Measurements from ENCODE around the gene AOAH.

The AOAH gene

DNA sequence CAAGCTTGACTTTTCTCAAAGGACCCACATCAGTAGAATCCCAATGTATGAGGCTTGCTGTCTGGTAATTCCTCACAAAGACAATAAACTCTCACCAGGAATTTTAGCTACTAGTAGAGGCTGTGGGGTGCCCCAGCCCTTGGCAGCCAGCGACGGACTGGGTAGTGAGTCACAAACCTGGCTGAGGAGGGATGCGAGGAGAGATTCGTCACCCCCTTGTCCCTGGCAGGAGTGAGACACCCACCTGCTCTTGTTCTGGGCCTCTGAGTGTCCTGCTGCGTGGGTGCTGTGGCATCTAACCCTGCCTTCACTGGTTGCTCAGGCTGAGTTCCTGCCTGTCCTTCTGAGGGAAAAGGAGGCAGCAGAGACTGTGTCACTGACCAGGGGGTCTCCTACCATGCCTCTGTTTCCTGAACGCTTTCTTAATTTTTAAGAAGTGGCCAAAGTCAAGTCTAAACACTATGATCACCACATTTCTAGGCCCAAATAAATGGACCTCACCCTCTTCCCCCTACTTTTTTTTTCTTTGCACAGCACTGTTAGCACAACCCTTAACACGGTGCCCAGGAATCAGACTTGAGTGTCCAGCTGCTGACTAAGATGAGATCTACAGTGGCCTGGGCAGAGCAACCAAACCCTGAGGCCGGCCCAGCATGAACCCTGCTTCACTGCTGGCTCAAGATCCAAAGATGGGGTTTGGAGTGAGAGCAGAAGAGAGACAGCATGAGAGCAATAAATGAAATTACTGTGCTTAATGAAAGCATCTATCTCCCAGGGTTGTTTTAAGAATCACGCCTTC, 188.2 kb downstream of the AOAH start:
- H3K4me3 ChIP-seq (ENCODE audit: low read depth, low read length): no peak overlapping the region
- DNase-seq (ENCODE audit: low read depth): no peak

GRCh38 chr7:36533717-36534116, 190.6 kb downstream of the AOAH start:
- no peak overlapping the region for H3K4me3 ChIP-seq (ENCODE audit: low read depth, low read length)
- DNase-seq (ENCODE audit: low read depth): no peak

GRCh38 chr7:36532981-36533499, 191.3 kb downstream of the AOAH start:
- DNase-seq (ENCODE audit: low read depth): no peak
- no peak overlapping the region for H3K4me3 ChIP-seq (ENCODE audit: low read depth, low read length)

GRCh38 chr7:36531951-36532350, 192.3 kb downstream of the AOAH start:
- H3K4me3 ChIP-seq (ENCODE audit: low read depth, low read length): no peak overlapping the region
- no peak for DNase-seq (ENCODE audit: low read depth)

DNA sequence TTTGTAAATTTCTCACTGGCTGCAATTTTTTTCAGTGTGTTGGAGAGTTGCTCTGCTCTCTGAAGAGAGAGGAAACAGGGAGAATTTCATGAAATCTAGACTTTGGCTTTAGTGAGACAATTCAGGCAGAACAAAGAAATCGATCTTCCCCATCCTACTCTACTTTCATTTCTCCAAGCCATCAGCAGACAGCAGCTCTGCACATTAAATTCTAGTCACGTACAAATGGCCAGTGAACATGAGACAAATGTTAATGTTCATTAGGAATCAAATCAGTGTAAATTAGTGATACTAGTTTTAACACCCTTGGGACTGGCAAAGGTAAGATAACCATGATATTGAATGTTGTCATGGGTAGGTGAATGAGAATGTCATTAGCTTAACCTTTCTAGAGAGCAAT, 193.8 kb downstream of the AOAH start:
- no peak overlapping the region for H3K4me3 ChIP-seq (ENCODE audit: low read depth, low read length)
- no peak for DNase-seq (ENCODE audit: low read depth)

DNA sequence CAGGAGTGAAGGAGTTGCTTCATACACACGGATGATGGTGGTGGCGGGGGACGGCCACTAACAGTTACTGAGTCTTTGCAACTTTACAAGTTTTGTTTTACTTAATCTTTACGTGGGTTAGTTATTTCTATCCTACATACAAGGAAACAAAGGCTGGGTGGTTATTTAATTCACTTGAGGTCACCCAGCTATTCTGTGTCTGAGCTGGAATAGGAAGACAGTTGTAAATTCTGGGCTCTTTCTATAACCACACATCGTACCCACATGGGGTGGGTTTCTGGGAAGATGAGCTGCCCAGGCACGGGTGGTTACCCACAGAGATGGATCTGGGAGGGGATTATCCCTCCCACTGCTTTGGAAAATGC, 196.8 kb downstream of the AOAH start:
- no peak overlapping the region for H3K4me3 ChIP-seq (ENCODE audit: low read depth, low read length)
- no peak for DNase-seq (ENCODE audit: low read depth)

GRCh38 chr7:36526863-36527548, 197.3 kb downstream of the AOAH start:
- DNase-seq (ENCODE audit: low read depth): peak; percentile 27
- H3K4me3 ChIP-seq (ENCODE audit: low read depth, low read length): no peak overlapping the region

- no peak for DNase-seq (ENCODE audit: low read depth)
- H3K4me3 ChIP-seq (ENCODE audit: low read depth, low read length): no peak overlapping the region
Observed at GRCh38 chr7:36523371-36524101, 200.8 kb downstream of the AOAH start.

GRCh38 chr7:36522453-36523007, 201.8 kb downstream of the AOAH start:
- no peak for DNase-seq (ENCODE audit: low read depth)
- no peak overlapping the region for H3K4me3 ChIP-seq (ENCODE audit: low read depth, low read length)

GRCh38 chr7:36521911-36522310, 202.4 kb downstream of the AOAH start:
- H3K4me3 ChIP-seq (ENCODE audit: low read depth, low read length): no peak overlapping the region
- no peak for DNase-seq (ENCODE audit: low read depth)

DNA sequence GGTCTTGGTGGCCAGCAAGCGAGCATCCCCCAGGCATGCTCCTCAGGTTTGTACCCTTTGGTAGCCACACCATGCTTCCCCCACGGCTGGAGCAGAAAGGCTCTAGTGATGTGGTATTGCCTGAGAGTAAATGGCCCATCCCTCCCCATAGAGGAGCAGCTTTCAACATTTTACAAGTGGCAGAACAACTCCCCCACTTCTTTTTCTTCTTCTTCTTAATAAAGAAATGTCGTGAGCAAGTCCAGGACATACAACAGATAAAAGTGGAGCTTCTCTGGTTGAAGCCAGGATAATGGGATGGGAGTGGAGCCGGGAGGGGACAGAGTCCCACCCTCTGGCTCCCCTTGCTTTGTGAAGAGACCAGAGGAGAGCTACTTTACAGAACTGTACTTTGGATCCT, 203.2 kb downstream of the AOAH start:
- H3K4me3 ChIP-seq (ENCODE audit: low read depth, low read length): no peak overlapping the region
- no peak for DNase-seq (ENCODE audit: low read depth)

GRCh38 chr7:36515847-36516246, 208.4 kb downstream of the AOAH start:
- H3K4me3 ChIP-seq (ENCODE audit: low read depth, low read length): no peak overlapping the region
- no peak for DNase-seq (ENCODE audit: low read depth)

DNA sequence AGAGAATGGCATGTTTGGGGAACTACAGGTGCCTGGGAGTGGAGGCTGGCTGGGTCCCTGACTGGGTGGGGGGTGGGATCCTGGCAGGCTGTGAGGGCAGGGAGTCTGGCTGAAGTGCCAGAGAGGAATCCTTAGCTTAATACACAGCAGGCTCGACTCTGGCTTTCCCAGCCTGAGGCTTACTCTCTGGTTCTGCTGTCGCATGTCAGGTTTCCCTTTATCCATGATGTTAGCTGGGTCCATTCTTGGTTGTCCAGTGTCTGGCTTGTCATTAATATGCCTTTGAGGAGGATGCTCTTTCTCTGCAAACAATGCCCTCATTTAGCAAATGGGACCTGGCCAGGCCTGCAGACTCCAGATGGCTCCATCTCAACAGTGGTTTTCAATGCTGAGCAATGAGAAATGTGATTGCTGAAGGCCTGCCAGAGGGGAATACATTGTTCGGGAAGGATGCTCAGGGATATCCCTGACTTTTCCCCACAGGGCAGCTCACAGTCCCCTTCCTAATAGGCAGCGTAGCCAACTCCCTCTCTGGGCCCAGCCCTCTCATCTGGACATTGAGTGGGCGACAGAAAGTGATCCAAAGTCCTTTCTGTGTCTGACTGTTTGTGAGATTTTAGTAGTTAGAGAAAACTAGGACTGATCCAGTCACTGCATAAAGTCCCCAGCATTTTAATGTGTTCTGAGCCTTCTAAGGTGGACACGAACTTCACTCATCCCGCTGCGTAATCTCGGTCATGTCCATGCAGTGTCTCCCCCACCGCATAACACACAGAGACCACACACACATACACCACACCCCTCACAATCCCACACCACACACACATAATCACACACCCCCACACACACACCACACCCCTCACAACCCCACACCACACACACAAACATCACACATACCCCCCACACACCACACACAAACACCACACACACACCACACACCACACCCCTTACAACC, 209.7 kb downstream of the AOAH start:
- no peak for DNase-seq (ENCODE audit: low read depth)
- no peak overlapping the region for H3K4me3 ChIP-seq (ENCODE audit: low read depth, low read length)

DNA sequence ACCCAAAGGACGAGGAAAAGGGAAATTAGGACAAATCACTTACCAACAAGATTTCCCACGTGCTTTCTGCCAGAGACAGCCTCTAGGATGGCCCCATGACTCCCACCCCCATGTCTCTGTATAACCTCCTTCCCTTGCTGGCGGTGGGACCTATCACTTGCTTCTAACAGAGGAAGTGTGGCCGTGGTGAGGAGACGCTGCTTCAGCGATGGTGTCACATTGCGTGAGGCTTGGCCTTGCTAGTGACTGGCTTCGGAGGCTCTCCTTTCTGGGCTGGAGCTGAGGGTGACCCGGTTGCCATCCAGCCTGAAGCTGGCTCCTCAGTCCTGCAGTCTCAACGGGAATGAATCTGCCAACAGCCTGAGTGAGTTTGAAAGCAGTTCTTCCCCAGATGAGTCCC, 210.9 kb downstream of the AOAH start:
- no peak for DNase-seq (ENCODE audit: low read depth)

GRCh38 chr7:36512616-36513015, 211.7 kb downstream of the AOAH start:
- H3K4me3 ChIP-seq (ENCODE audit: low read depth, low read length): no peak overlapping the region
- no peak for DNase-seq (ENCODE audit: low read depth)

More for the DNA sequence above, 210.9 kb downstream of the AOAH start:
- H3K4me3 ChIP-seq (ENCODE audit: low read depth, low read length): no peak overlapping the region

DNA sequence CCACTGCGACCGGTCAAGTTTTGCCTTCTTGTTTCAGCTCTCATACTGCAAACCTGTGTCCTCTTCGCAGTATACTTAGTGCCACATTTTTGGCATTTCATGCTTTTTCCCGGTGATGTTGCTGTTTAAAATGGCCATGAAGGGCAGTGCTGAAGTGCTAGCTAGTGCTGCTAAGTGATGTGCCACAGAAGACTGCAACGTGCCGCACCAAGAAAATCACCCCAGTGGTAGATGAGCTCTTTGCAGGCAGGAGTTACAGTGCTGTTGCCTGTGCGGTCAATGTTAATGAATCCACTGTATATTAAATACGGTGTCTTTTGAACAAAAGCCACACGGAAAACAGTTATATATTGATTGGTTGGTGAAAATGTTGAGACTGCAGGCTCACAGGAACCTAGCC, 214.3 kb downstream of the AOAH start:
- no peak overlapping the region for H3K4me3 ChIP-seq (ENCODE audit: low read depth, low read length)
- DNase-seq (ENCODE audit: low read depth): no peak

DNA sequence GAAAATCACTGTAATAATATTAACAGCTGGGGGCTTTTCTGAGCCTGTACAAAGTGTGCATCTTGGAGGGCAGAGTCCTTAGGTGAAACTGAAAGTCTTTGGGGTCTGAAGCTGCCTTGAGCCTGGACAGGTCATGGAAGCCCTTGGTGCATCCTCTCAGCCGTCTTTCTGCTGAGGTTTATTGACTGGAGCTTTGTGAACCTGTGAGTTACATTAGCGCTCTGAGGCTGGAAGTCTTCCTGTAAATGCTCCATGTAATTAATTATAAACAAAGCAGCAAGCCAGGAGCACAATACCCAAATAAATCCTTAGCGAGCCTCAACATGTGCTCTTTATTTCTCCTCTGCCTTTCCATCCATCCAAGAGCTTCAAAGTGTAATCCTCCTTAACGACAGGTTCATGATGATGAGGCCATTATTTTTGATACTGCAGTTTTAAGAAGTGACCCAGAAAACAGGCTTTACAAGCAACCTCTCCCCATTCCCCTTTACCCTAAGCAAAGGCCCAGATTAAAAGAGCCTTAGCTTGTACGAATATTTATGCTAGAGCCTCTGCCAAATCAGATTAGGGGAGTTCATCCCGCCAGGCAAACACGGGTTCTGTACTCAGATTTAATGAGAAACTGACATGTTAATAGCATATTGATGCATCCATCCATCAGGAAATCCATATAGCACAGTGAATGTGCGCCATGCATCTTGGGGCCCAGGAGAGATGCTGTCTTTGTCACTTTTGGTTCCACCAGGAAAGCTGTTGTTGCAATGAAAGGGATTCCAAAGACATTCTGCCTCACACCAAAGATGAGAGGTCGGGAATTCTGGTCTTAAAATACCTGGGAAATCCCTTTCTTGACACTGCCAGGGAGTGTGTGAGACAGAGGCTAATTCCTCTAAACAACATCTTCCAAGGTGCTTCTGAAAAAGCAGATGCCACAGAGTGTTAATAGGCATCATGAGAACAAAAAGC, 216.5 kb downstream of the AOAH start:
- H3K4me3 ChIP-seq (ENCODE audit: low read depth, low read length): no peak overlapping the region
- no peak for DNase-seq (ENCODE audit: low read depth)

- H3K4me3 ChIP-seq (ENCODE audit: low read depth, low read length): no peak overlapping the region
- no peak for DNase-seq (ENCODE audit: low read depth)
Observed at GRCh38 chr7:36506820-36507219, 217.5 kb downstream of the AOAH start.
